ENCODE measurements around the gene ABCA4. TPM values are rescaled to one million over a fixed set of nuclear protein-coding genes. Genes with fewer than 3 reads are reported as not detected.
"Not testable (repeated sequence)": the region's sequence is repeated elsewhere in the genome, so short reads cannot be mapped to it uniquely, and the experiment has no call there.

The ABCA4 gene
- 2.1 TPM for total RNA-seq

GRCh38 chr1:94120991-94121390, at the start of gene ABCA4:
Gene ABCA4 (minus strand): TSS chr1:94121148. CDS start chr1:94121045, 103 bp downstream.
- H3K4me3 ChIP-seq (ENCODE audit: low read length in 3 of 3), result no peak within 1 kb of the TSS
- H3K9ac ChIP-seq (ENCODE audit: low read depth in 1 of 3, low read length in 3 of 3), result no peak within 1 kb of the TSS
- no peaks in the 10 kb centered on the region for H3K27me3 ChIP-seq (ENCODE audit: control insufficient read depth in 3 of 3, insufficient read depth in 3 of 3, low read length in 3 of 3)
- H3K27ac ChIP-seq (ENCODE audit: low read depth, low read length), result no peak within 1 kb of the TSS
- peaks cover 3 to 11% (median 9%) of the 10 kb centered on the region in 3 donors for H3K4me1 ChIP-seq (ENCODE audit: control insufficient read depth in 3 of 3, insufficient read depth in 3 of 3, low read length in 3 of 3)
- H3K36me3 ChIP-seq (ENCODE audit: control insufficient read depth in 3 of 3, insufficient read depth in 3 of 3, low read length in 3 of 3), result no peaks in the 10 kb centered on the region
- no peaks in the 10 kb centered on the region for H3K9me3 ChIP-seq (ENCODE audit: control insufficient read depth in 3 of 3, low read length in 3 of 3)

GRCh38 chr1:94169126-94169525, 48.2 kb upstream of the ABCA4 start:
- H3K4me1 ChIP-seq (ENCODE audit: control insufficient read depth in 3 of 3, insufficient read depth in 3 of 3, low read length in 3 of 3), result no peaks in the 10 kb centered on the region
- no peaks in the 10 kb centered on the region for H3K9me3 ChIP-seq (ENCODE audit: control insufficient read depth in 3 of 3, low read length in 3 of 3)
- no peak overlapping the region for H3K27ac ChIP-seq (ENCODE audit: low read depth, low read length)
- H3K36me3 ChIP-seq (ENCODE audit: control insufficient read depth in 3 of 3, insufficient read depth in 3 of 3, low read length in 3 of 3), result peaks cover 0 to 13% (median 13%) of the 10 kb centered on the region in 3 donors
- no peak overlapping the region for H3K9ac ChIP-seq (ENCODE audit: low read depth in 1 of 3, low read length in 3 of 3)
- H3K27me3 ChIP-seq (ENCODE audit: control insufficient read depth in 3 of 3, insufficient read depth in 3 of 3, low read length in 3 of 3), result no peaks in the 10 kb centered on the region
- H3K4me3 ChIP-seq (ENCODE audit: low read length in 3 of 3), result no peak overlapping the region

GRCh38 chr1:94165843-94166242, 44.9 kb upstream of the ABCA4 start:
- Histone ChIP-seq H3K27me3 (ENCODE audit: control insufficient read depth in 3 of 3, insufficient read depth in 3 of 3, low read length in 3 of 3) (no peaks in the 10 kb centered on the region), H3K27ac (ENCODE audit: low read depth, low read length) (no peak overlapping the region), H3K4me1 (ENCODE audit: control insufficient read depth in 3 of 3, insufficient read depth in 3 of 3, low read length in 3 of 3) (peaks cover under 1 to 3% (median 2%) of the 10 kb centered on the region in 3 donors), H3K36me3 (ENCODE audit: control insufficient read depth in 3 of 3, insufficient read depth in 3 of 3, low read length in 3 of 3) (no peaks in the 10 kb centered on the region), H3K4me3 (ENCODE audit: low read length in 3 of 3) (no peak overlapping the region), H3K9me3 (ENCODE audit: control insufficient read depth in 3 of 3, low read length in 3 of 3) (no peaks in the 10 kb centered on the region), H3K9ac (ENCODE audit: low read depth in 1 of 3, low read length in 3 of 3) (no peak overlapping the region)

GRCh38 chr1:94164885-94165284, 43.9 kb upstream of the ABCA4 start:
- H3K27ac ChIP-seq (ENCODE audit: low read depth, low read length); H3K4me1 ChIP-seq (ENCODE audit: control insufficient read depth in 3 of 3, insufficient read depth in 3 of 3, low read length in 3 of 3); H3K9ac ChIP-seq (ENCODE audit: low read depth in 1 of 3, low read length in 3 of 3): not testable (repeated sequence)

GRCh38 chr1:94164121-94164520, 43.2 kb upstream of the ABCA4 start:
- H3K9ac ChIP-seq (ENCODE audit: low read depth in 1 of 3, low read length in 3 of 3); H3K4me1 ChIP-seq (ENCODE audit: control insufficient read depth in 3 of 3, insufficient read depth in 3 of 3, low read length in 3 of 3); H3K27ac ChIP-seq (ENCODE audit: low read depth, low read length); H3K4me3 ChIP-seq (ENCODE audit: low read length in 3 of 3); H3K9me3 ChIP-seq (ENCODE audit: control insufficient read depth in 3 of 3, low read length in 3 of 3); H3K27me3 ChIP-seq (ENCODE audit: control insufficient read depth in 3 of 3, insufficient read depth in 3 of 3, low read length in 3 of 3); H3K36me3 ChIP-seq (ENCODE audit: control insufficient read depth in 3 of 3, insufficient read depth in 3 of 3, low read length in 3 of 3): not testable (repeated sequence)

More at GRCh38 chr1:94164885-94165284, 43.9 kb upstream of the ABCA4 start:
- H3K36me3 ChIP-seq (ENCODE audit: control insufficient read depth in 3 of 3, insufficient read depth in 3 of 3, low read length in 3 of 3); H3K27me3 ChIP-seq (ENCODE audit: control insufficient read depth in 3 of 3, insufficient read depth in 3 of 3, low read length in 3 of 3); H3K4me3 ChIP-seq (ENCODE audit: low read length in 3 of 3); H3K9me3 ChIP-seq (ENCODE audit: control insufficient read depth in 3 of 3, low read length in 3 of 3): not testable (repeated sequence)

- not testable (repeated sequence) for H3K4me1 ChIP-seq (ENCODE audit: control insufficient read depth in 3 of 3, insufficient read depth in 3 of 3, low read length in 3 of 3); H3K4me3 ChIP-seq (ENCODE audit: low read length in 3 of 3); H3K9me3 ChIP-seq (ENCODE audit: control insufficient read depth in 3 of 3, low read length in 3 of 3); H3K9ac ChIP-seq (ENCODE audit: low read depth in 1 of 3, low read length in 3 of 3); H3K36me3 ChIP-seq (ENCODE audit: control insufficient read depth in 3 of 3, insufficient read depth in 3 of 3, low read length in 3 of 3); H3K27ac ChIP-seq (ENCODE audit: low read depth, low read length); H3K27me3 ChIP-seq (ENCODE audit: control insufficient read depth in 3 of 3, insufficient read depth in 3 of 3, low read length in 3 of 3)
These were observed 42.3 kb upstream of the ABCA4 start for GRCh38 chr1:94163249-94163648.

- Histone ChIP-seq H3K9me3 (ENCODE audit: control insufficient read depth in 3 of 3, low read length in 3 of 3) (no peaks in the 10 kb centered on the region), H3K4me1 (ENCODE audit: control insufficient read depth in 3 of 3, insufficient read depth in 3 of 3, low read length in 3 of 3) (peaks cover 6 to 8% (median 6%) of the 10 kb centered on the region in 3 donors), H3K36me3 (ENCODE audit: control insufficient read depth in 3 of 3, insufficient read depth in 3 of 3, low read length in 3 of 3) (no peaks in the 10 kb centered on the region), H3K27me3 (ENCODE audit: control insufficient read depth in 3 of 3, insufficient read depth in 3 of 3, low read length in 3 of 3) (no peaks in the 10 kb centered on the region), H3K4me3 (ENCODE audit: low read length in 3 of 3) (no peak overlapping the region), H3K9ac (ENCODE audit: low read depth in 1 of 3, low read length in 3 of 3) (no peak overlapping the region), H3K27ac (ENCODE audit: low read depth, low read length) (no peak overlapping the region)
These were observed 39.9 kb upstream of the ABCA4 start for GRCh38 chr1:94160811-94161210.

GRCh38 chr1:94156096-94156625, 35.2 kb upstream of the ABCA4 start:
- peaks cover 6 to 8% (median 6%) of the 10 kb centered on the region in 3 donors for H3K4me1 ChIP-seq (ENCODE audit: control insufficient read depth in 3 of 3, insufficient read depth in 3 of 3, low read length in 3 of 3)
- no peaks in the 10 kb centered on the region for H3K27me3 ChIP-seq (ENCODE audit: control insufficient read depth in 3 of 3, insufficient read depth in 3 of 3, low read length in 3 of 3)
- no peak overlapping the region for H3K4me3 ChIP-seq (ENCODE audit: low read length in 3 of 3)
- no peak overlapping the region for H3K9ac ChIP-seq (ENCODE audit: low read depth in 1 of 3, low read length in 3 of 3)
- H3K9me3 ChIP-seq (ENCODE audit: control insufficient read depth in 3 of 3, low read length in 3 of 3), result no peaks in the 10 kb centered on the region
- peak overlapping the region; percentile 25 for H3K27ac ChIP-seq (ENCODE audit: low read depth, low read length)
- no peaks in the 10 kb centered on the region for H3K36me3 ChIP-seq (ENCODE audit: control insufficient read depth in 3 of 3, insufficient read depth in 3 of 3, low read length in 3 of 3)

- peak overlapping the region; percentile 25 for H3K27ac ChIP-seq (ENCODE audit: low read depth, low read length)
- no peaks in the 10 kb centered on the region for H3K4me1 ChIP-seq (ENCODE audit: control insufficient read depth in 3 of 3, insufficient read depth in 3 of 3, low read length in 3 of 3)
These were observed 34.0 kb upstream of the ABCA4 start for GRCh38 chr1:94154989-94155388.

GRCh38 chr1:94153133-94153532, 32.2 kb upstream of the ABCA4 start:
- H3K4me1 ChIP-seq (ENCODE audit: control insufficient read depth in 3 of 3, insufficient read depth in 3 of 3, low read length in 3 of 3), result no peaks in the 10 kb centered on the region
- no peak overlapping the region for H3K4me3 ChIP-seq (ENCODE audit: low read length in 3 of 3)
- H3K36me3 ChIP-seq (ENCODE audit: control insufficient read depth in 3 of 3, insufficient read depth in 3 of 3, low read length in 3 of 3), result no peaks in the 10 kb centered on the region
- H3K27me3 ChIP-seq (ENCODE audit: control insufficient read depth in 3 of 3, insufficient read depth in 3 of 3, low read length in 3 of 3), result no peaks in the 10 kb centered on the region
- no peaks in the 10 kb centered on the region for H3K9me3 ChIP-seq (ENCODE audit: control insufficient read depth in 3 of 3, low read length in 3 of 3)
- no peak overlapping the region for H3K27ac ChIP-seq (ENCODE audit: low read depth, low read length)
- H3K9ac ChIP-seq (ENCODE audit: low read depth in 1 of 3, low read length in 3 of 3), result no peak overlapping the region

More at GRCh38 chr1:94154989-94155388, 34.0 kb upstream of the ABCA4 start:
- Histone ChIP-seq H3K36me3 (ENCODE audit: control insufficient read depth in 3 of 3, insufficient read depth in 3 of 3, low read length in 3 of 3) (no peaks in the 10 kb centered on the region), H3K9ac (ENCODE audit: low read depth in 1 of 3, low read length in 3 of 3) (no peak overlapping the region), H3K27me3 (ENCODE audit: control insufficient read depth in 3 of 3, insufficient read depth in 3 of 3, low read length in 3 of 3) (no peaks in the 10 kb centered on the region), H3K4me3 (ENCODE audit: low read length in 3 of 3) (no peak overlapping the region), H3K9me3 (ENCODE audit: control insufficient read depth in 3 of 3, low read length in 3 of 3) (no peaks in the 10 kb centered on the region)
